Keratinocyte (primary cell): ENCODE results near the gene FAM185A. TPM values are rescaled to one million over a fixed set of nuclear protein-coding genes. Genes with fewer than 3 reads are reported as not detected.
"Not testable (repeated sequence)": the region's sequence is repeated elsewhere in the genome, so short reads cannot be mapped to it uniquely, and the experiment has no call there.

Experiments
- DNase-seq: peaks from one replicate; pipeline ENCODE4 v3.0.0-alpha.2; 2011; ENCODE audit warnings: low read depth, missing footprints, low spot score
- FAIRE-seq: peaks from 2 replicates; lab custom pipeline; 2011; peaks lifted over from hg19 to GRCh38; lab: Jason Lieb, UNC
- H2AFZ ChIP-seq: 2 replicates; pipeline ENCODE4 v1.6.0; 2012; ENCODE audit warnings: low read length, control low read depth, inconsistent platforms; ENCODE audit not compliant: control insufficient read depth
- H3K27ac ChIP-seq: 2 replicates; pipeline ENCODE4 v1.5.1; 2011; ENCODE audit warnings: low read length; ENCODE audit not compliant: control insufficient read depth, insufficient read depth
- H3K27me3 ChIP-seq: 3 replicates; pipeline ENCODE4 v1.6.0; 2011; ENCODE audit warnings: low read length; ENCODE audit not compliant: control insufficient read depth, insufficient read depth; ENCODE audit errors: extremely low read depth
- H3K36me3 ChIP-seq, 2 experiments: 2 replicates in 1 of 2; 3 replicates in 1 of 2; pipeline ENCODE4 v1.5.1; 2011; ENCODE audit warnings: low read length in 2 of 2, mild to moderate bottlenecking in 1 of 2; ENCODE audit not compliant: control insufficient read depth in 2 of 2, insufficient read depth in 2 of 2; ENCODE audit errors: extremely low read depth in 1 of 2
- H3K4me1 ChIP-seq: 3 replicates; pipeline ENCODE4 v1.5.1; 2011; ENCODE audit warnings: low read length; ENCODE audit not compliant: control insufficient read depth, insufficient read depth; ENCODE audit errors: extremely low read depth
- H3K4me2 ChIP-seq: 3 replicates; pipeline ENCODE4 v1.6.0; 2011; ENCODE audit warnings: low read depth, low read length; ENCODE audit not compliant: control insufficient read depth, insufficient read depth; ENCODE audit errors: extremely low read depth
- H3K4me3 ChIP-seq, 3 experiments: fragments of 200-600 bp in 1 of 3; sonication (generic) in 1 of 3; 2 replicates in 2 of 3; 3 replicates in 1 of 3; pipeline ENCODE4 v1.5.1; 2011 to 2016; ENCODE audit warnings: low read length in 3 of 3, mild to moderate bottlenecking in 3 of 3, control low read depth in 2 of 3, inconsistent platforms in 1 of 3, low read depth in 1 of 3, mixed read lengths in 1 of 3, mixed run types in 1 of 3, moderate library complexity in 1 of 3; ENCODE audit not compliant: control insufficient read depth in 2 of 3, insufficient read depth in 2 of 3; ENCODE audit errors: extremely low read depth in 1 of 3
- H3K79me2 ChIP-seq: 2 replicates; pipeline ENCODE4 v1.6.0; 2012; ENCODE audit warnings: low read length; ENCODE audit not compliant: control insufficient read depth, insufficient read depth
- H3K9ac ChIP-seq: 3 replicates; pipeline ENCODE4 v1.6.0; 2011; ENCODE audit warnings: low read length; ENCODE audit not compliant: control insufficient read depth, insufficient read depth; ENCODE audit errors: extremely low read depth
- H3K9me1 ChIP-seq: 3 replicates; pipeline ENCODE4 v1.6.0; 2011; ENCODE audit warnings: low read length; ENCODE audit not compliant: control insufficient read depth, insufficient read depth; ENCODE audit errors: extremely low read depth
- H3K9me3 ChIP-seq: 2 replicates; pipeline ENCODE4 v1.5.1; 2012; ENCODE audit warnings: low read depth, low read length; ENCODE audit not compliant: control insufficient read depth
- H4K20me1 ChIP-seq: 3 replicates; pipeline ENCODE4 v1.6.0; 2011; ENCODE audit warnings: low read length; ENCODE audit not compliant: control insufficient read depth, insufficient read depth; ENCODE audit errors: extremely low read depth
- dilution Hi-C: fragments of 300-500 bp; cut with MboI; formaldehyde crosslinking; loops from one replicate; pipeline ENCODE4 v1.7.0; 2020; ENCODE audit warnings: low sequenced_read_pairs; ENCODE audit not compliant: extremely low pct_ligation_motif_present
- polyA plus RNA-seq, 5 experiments: library from polyadenylated mRNA; depleted of rRNA in 3 of 5; stranded (reverse) in 3 of 5; stranded (forward) in 1 of 5; unstranded in 1 of 5; fragments of >200 nt; gene quantifications; 1 replicate in 1 of 5; 2 replicates in 3 of 5; 3 replicates in 1 of 5; pipeline versions ENCODE4 v1.2.1 to v1.2.3, GENCODE V29; 2011 to 2012; ENCODE audit warnings: missing spikeins in 2 of 5, low read depth in 1 of 5, low replicate concordance in 1 of 5

Gene FAM185A
- polyA plus RNA-seq, 1 donor (not counting 4 experiments of a cell fraction or from before 2014, with no cell fraction given) = 7.3 TPM

- DNase-seq, dilution Hi-C loops: not testable (repeated sequence)
Observed at GRCh38 chr7:102730431-102730830, 18.4 kb upstream of the FAM185A start.

DNA sequence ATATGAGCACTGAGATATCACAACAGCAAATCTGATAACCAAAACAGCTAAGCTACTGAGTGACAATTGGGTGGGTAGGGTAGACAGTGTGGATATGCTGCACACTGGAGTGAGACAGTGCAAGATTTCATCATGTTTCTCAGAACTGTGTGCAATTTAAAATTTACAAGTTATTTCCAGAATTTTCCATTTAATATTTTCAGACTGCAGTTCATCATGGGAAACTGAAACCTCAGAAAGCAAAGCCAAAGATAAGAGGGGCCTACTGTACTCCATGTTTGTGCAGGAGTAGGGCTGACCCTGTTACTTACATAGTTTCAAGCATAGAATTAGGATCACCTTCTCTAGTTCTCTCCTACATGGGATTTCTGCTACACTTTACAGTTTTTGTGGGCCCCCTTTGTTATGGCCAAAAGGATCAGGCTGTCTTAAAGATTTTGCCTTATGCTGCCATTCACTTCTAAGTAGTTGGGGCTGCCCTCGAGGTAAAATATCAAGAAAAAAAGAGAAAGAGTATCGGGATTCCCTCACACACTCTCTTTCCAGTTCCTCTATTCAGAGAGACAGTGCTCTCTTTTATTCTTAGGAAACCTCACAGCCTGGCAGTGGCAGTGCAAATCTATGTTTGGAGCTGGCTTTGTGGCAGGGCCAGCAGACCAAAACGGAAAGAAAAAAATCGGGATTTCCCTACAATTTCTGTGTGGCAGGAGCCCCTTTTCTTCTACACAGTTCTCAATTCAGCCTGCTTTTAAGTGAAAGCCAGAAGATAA is 6.6 kb upstream of the FAM185A start:
- H3K4me3 ChIP-seq, DNase-seq, H3K27ac ChIP-seq, H3K79me2 ChIP-seq, H3K9ac ChIP-seq, H3K4me2 ChIP-seq, dilution Hi-C loops, H3K9me1 ChIP-seq, H3K27me3 ChIP-seq, H3K36me3 ChIP-seq, H4K20me1 ChIP-seq, H2AFZ ChIP-seq, H3K9me3 ChIP-seq, H3K4me1 ChIP-seq: not testable (repeated sequence)
- FAIRE-seq = peak; percentile 53

More at GRCh38 chr7:102730431-102730830, 18.4 kb upstream of the FAM185A start:
- H2AFZ ChIP-seq, H3K9ac ChIP-seq, H3K36me3 ChIP-seq, H3K9me1 ChIP-seq, H4K20me1 ChIP-seq, H3K27me3 ChIP-seq, FAIRE-seq, H3K4me2 ChIP-seq, H3K9me3 ChIP-seq, H3K4me3 ChIP-seq, H3K79me2 ChIP-seq, H3K4me1 ChIP-seq, H3K27ac ChIP-seq: not testable (repeated sequence)

- H3K36me3 ChIP-seq, FAIRE-seq, H3K9ac ChIP-seq, H3K27ac ChIP-seq, H3K27me3 ChIP-seq, H2AFZ ChIP-seq, H3K4me3 ChIP-seq, dilution Hi-C loops, H3K9me3 ChIP-seq, H3K79me2 ChIP-seq, H3K9me1 ChIP-seq, H4K20me1 ChIP-seq, H3K4me1 ChIP-seq, DNase-seq, H3K4me2 ChIP-seq: not testable (repeated sequence)
Observed at GRCh38 chr7:102743861-102744260, 4.9 kb upstream of the FAM185A start.

DNA sequence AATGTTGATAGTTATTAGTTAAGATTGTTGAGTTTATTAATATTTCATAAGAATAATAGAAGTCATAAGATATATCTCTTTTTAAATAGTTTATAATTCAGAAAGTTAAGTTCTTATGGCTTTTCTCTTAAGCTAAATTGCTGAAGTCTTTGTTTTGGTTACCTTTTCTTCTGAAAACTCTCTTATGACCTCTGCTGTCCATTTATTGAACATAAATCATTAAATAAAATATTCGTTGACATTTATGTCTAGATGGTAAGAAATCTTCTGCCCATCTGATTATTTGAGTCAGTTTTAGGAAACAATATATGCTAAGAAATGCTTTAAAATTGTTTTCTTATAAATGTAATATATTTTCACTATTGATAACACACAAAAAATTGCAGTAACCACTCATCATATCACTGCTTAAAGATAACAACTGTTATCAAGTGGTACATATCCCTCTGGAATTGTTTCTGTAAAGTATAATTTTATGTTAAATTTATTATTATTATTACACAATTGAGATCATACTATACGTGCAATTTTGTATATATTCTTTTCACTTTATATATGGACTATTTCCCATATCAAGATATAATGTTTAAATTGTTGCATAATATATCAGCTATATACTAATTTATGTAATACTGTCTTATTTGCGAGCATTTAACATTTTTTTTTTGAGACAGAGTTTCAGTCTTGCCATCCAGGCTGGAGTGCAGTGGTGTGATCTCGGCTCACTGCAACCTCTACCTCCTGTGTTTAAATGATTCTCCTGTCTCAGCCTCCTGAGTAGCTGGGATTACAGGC is 3.1 kb upstream of the FAM185A start:
- FAIRE-seq, H3K79me2 ChIP-seq, DNase-seq, H3K4me3 ChIP-seq, H3K9me1 ChIP-seq, H3K27ac ChIP-seq, H3K27me3 ChIP-seq, H3K9ac ChIP-seq, H3K4me1 ChIP-seq, H3K36me3 ChIP-seq, H4K20me1 ChIP-seq, H2AFZ ChIP-seq, H3K9me3 ChIP-seq, dilution Hi-C loops, H3K4me2 ChIP-seq: not testable (repeated sequence)

DNA sequence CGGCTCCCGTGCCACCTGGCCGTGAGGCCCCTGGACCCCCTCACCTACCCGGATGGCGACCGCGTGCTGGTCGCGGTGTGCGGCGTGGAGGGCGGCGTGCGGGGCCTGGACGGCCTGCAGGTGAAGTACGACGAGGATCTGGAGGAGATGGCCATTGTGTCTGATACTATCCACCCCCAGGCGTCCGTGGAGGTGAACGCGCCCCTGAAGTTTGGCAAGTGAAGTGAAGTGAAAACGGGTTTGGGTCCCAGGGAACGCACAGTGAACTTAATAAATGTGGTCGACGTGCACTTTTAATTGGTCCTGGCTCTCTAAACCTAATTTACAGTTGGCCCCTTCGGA is 617 bp downstream of the FAM185A start:
- FAIRE-seq, H3K9me3 ChIP-seq, H3K27me3 ChIP-seq, H3K4me1 ChIP-seq, DNase-seq, H4K20me1 ChIP-seq, H3K36me3 ChIP-seq, H3K79me2 ChIP-seq, H3K9me1 ChIP-seq, dilution Hi-C loops: not testable (repeated sequence)
- Histone ChIP-seq H3K4me2 (peak overlapping the region; percentile 76), H3K4me3 (peak overlapping the region; percentile 58 to 71 (median 68)), H3K27ac (peak overlapping the region; percentile 60), H2AFZ (peak overlapping the region; percentile 90), H3K9ac (peak overlapping the region; percentile 78)
